NCI-H2227 treated with DMSO at 0.1 percent for 48 hours (cell line): ENCODE data around the gene SLPI.

Experiments used
- DNase-seq: peaks from one replicate; lab custom pipeline; 2025; lab: John Stamatoyannopoulos, UW

The SLPI gene

GRCh38 chr20:45269754-45270270 is 15.4 kb upstream of the SLPI start:
- no peak for DNase-seq

DNA sequence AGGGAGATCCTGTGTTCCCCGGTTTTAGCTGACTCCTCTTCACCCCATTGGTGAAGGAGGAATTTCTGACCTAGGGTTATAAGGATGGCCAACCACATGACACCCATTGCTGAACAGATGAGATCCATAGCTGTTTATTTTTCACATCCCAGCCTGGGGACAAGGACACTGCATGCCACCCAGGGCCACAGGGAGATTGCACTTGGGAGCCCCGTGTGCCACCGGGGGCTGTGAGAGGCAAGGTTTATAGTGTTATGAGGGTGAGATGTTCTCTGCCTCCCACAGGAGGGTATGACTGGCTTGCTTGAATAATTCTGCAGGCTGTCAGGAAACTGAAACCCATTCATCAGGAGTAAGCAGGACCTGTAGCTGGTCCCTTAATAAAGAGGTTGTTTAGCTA is 14.7 kb upstream of the SLPI start:
- no peak for DNase-seq

DNA sequence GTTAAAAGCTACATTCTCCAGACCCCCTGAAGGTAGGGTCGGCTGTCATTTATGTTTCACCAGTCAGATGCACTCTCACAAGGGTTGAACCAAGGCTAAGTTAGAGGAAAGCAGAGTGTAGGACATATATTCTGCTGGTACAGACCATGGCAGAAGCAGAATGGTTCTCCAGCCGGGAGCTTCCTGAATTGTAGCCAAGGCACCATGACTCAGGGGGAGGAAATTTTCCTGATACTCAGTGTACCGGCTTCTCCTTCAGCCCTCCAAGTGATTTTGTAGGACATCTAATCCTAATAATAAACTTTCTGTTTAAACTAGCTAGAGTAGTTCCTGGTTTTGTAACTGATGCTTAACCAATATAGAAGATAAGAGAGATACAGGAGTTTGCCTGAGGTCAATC is 14.2 kb upstream of the SLPI start:
- DNase-seq = no peak

GRCh38 chr20:45266977-45267376 is 12.6 kb upstream of the SLPI start:
- DNase-seq = no peak

DNA sequence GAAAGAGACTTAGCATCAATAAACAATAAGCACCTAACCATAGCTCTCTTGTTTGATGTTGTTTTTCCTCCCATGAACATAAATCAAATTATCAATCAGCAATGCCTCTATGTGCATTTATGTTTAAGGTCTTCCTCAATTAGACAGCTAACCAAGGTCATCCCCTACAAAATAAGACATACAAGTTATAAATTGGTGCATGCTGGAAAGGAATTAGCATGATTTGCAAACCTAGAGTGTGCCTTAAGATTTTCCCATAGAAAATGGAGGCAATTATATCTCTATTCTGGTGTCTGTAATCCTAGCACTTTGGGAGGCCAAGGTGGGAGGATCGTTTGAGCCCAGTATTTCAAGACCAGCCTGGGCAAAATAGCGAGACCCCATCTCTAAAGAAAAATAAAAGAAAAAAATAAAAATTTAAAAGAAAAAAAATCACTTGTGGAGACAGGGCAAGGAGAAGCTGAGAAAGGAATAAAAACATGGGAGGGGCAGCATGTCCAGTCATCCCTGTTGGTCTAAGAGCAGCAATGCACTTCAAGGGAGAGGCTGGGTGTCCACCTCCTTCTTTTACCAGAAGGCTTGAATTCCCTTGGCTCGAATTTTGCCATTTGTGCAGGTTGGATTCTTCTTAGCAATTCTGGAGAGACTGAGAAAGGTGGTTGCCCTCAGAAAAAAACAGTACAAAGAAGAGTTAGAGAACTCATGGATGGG is 9.3 kb upstream of the SLPI start:
- no peak for DNase-seq

DNA sequence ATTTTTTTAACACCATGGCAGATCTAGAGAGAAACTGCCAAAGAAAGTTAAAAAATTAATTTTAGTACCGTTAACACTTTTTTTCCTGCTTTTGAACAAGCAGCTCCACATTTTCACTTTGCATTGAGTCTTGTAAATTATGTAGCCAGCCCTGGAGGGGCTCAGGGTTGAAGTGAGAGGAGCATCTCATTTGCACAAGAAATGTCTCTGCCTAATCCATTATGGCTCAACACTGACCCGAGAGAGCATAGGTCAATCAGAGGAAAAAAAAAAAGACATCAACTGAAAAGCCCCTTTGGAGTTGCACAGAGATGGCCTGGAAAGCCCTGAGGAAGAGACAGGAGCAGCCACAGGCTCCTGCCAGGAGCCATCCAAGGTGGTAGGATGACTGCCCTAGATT is 4.3 kb upstream of the SLPI start:
- DNase-seq = no peak

DNA sequence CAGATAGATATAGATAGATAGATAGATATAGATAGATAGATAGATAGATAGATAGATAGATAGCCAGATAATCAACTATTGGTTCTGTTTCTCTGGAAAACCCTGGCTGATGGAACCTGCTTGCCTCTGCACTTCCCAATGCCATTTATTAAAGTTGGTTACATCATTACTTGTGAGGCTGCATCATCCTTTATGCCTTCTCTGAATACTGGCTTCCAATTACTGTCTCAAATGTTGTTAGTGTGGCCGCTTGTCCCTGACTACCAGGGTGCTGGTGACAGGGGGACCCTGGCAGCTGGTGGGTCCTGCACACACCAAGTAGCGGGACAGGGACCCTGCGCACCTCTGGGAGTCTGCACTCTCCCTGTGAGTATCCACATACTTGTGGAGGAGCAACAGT is 3.9 kb upstream of the SLPI start:
- DNase-seq = no peak

DNA sequence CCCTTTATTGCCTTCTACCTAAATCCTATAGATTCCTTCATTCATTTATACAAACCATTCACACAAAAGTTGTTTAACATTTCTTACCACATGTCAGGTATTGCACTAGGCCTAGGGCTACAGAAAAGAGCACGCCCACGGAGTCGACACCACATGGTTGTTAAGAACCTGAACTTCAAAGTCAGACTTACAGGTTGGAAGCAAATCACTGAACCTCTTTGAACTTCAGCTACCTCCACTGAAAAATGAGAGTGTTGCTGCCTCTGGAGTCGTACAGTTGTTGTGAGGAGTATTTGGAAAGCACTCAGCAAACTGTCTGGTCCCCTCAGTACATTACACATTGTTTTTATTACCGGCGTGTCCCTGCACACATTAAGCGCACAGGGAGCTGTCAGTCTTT is 3.3 kb upstream of the SLPI start:
- DNase-seq = no peak

- DNase-seq = no peak
These were observed 2.8 kb upstream of the SLPI start for GRCh38 chr20:45257161-45257560.

- DNase-seq = no peak
These were observed 1.1 kb downstream of the SLPI start for GRCh38 chr20:45253261-45253660.

DNA sequence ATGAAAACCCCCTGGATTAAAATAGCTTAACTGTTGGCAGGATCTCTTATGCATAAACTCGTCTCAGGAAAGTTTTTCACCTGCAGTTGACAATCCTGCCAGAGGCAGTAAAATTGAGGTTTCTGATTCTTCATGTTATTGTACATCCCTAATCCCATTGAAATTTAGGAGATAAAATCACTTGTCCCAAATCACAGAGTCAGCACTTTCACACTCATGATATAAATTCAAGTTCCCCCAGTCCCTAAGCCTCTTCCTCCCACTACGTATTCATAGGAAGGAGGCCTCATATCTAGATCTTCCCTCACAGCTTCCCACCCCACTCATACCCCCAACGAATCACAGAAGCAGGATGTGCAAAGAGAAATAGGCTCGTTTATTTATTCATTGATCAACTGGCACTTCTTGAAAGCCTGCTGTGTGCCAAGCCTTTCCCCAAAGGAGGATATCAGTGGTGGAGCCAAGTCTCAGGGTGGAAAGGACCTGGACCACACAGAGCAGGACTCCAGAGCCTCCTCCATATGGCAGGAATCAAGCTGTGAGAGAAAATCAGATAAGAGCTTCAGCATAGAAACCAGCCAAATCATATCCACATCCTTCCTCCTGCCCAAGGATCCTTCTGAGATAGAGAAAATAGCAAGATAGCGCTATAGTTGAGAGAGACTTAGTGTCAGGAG is 2.3 kb downstream of the SLPI start:
- DNase-seq = no peak

DNA sequence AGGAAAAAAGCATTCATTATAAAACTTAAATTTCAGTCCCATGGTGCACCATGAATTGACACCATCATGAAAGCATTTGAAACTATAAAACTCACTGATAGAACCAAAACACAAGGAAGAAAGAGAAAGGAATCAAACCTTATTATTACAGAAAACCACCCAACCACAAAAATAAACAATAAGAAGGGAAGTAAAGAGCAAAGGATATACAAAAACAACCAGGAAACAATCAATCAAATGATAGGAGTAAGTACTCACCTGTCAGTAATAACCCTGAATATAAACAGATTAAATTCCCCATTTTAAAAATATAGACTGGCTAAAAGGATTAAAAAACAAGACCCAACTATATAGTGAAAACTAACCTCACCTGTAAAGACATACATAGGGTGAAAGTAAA is 5.8 kb downstream of the SLPI start:
- no peak for DNase-seq

- no peak for DNase-seq
These were observed 6.5 kb downstream of the SLPI start for GRCh38 chr20:45247865-45248264.

DNA sequence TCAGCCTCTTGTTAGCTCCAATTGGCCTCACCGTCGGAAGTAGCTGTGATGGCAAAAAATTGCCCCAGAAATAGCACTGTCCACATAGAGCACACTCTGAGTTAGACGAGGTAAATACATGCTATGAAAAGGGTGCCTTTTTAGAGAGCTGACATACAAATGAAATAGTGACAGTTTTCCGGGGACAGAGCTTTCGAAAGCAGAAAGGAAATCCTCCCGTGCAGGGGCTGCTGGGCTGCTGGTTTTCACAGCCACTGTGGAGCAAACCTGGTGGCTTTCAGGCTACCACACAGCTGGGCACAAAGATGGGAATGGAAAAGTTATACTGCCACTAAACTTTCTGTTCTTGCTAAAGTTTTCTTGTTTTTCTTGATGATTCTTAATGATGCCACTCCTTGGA is 8.3 kb downstream of the SLPI start:
- no peak for DNase-seq

DNA sequence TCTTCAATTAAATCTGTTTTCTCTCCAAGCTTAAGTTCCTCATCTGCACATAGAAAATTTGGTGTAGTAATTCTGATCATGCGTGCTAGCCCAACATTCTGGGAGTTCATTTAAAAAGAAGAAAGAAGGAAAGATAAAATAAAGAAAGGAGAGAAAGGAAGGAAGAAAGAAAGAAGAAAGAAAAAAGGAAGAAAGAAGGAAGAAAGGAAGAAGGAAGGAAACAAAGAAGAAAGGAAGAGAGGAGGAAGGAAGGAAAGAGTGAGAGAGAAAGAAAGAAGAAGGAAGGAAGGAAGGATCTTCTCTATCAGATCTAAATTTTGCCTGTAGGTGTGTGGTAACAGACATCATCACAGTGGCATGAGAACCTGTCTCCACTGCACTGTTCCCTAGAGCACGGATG is 16.2 kb downstream of the SLPI start:
- no peak for DNase-seq

DNA sequence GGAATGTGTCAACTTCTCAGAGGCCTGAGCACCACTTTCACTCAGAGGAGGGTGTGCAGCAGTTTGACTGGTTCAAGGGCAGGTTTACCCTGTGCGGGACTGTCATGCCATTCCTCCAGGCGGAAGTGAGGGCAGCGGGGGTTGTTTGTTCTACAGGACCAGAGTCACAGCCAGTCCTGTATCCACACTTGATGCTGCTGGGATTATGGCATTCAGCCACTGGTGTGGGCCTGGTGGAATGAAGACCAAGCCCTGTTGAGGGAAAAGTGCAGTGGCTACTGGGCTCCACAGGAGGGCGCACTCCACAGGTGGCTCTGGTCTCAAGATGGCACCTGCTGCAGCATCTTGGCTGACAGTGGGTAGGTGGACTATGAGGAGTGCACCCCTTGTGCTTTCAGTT is 18.4 kb downstream of the SLPI start:
- no peak for DNase-seq

DNA sequence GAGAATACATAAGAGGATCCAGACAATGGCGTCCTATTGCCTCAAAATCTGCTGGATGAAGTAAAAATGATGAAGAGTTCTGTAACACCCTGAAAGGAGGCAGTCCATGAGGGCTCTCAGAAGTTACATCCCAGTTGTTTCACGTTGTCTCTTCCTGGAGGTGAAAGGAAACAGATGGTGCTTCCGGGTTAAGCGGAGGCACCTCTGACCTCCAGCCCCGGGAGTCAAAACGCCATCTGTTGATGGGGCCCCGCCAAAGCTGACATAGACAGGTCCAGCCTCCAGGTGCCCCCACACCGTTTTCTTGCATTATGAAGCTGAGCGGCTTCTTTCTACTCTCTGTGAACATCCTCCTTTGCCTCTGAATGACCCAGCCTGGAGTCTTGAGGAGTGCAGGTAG is 23.7 kb downstream of the SLPI start:
- no peak for DNase-seq

DNA sequence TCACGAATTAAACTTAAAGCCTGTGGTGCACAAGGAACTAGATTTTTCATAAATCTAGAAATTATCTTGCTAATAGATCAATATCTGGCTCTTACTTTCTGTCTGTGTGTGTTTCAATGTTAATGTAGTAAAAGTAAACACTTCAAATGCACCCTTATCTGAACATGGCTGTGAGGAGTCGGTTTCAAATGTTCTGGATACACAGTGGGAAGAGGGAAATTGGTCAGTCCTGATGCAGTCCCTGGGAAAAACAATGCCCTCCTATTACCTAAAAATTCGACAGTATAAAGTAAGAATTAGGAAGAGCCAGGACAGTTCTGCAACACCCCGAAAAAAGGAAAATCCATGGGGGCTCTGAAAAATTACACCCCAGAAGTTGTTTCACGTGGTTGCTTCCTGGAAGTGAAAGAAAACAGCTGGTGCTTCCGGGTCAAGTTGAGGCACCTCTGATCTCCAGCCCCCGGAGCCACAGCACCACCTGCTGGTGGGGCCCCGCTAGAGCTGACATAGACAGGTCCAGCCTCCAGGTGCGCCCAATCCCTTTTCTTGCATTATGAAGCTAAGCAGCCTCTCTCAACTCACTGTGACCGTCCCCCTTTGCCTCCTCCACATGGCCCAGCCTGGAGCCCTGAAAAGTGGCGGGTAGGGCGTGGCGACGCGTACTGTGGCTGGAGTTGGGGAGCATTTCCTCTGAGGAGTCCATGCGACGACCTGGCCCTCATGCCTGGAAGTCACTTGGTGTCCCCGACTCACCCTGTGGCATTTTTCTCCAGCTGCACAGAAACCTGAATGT is 24.9 kb downstream of the SLPI start:
- DNase-seq = no peak

- DNase-seq = no peak
These were observed 28.1 kb downstream of the SLPI start for GRCh38 chr20:45226287-45226686.

DNA sequence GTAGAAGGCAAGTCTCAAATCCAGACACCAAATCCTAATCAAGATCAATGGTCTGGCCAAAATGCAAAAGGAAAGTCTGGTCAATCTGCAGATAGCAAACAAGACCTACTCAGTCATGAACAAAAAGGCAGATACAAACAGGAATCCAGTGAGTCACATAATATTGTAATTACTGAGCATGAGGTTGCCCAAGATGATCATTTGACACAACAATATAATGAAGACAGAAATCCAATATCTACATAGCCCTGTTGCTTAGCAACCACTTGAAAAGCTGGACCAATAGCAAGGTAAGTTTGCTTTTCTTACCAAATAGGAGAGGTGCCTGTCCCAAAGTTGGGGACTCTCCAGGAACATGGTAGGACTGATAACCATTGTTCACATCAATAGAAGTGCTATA is 31.2 kb downstream of the SLPI start:
- DNase-seq = no peak

GRCh38 chr20:45221076-45221475 is 33.3 kb downstream of the SLPI start, which contains the start of gene SEMG2:
Gene SEMG2, plus strand, starts transcription at chr20:45221373. Its CDS starts 17 bp downstream, at chr20:45221390.
- DNase-seq = no peak

DNA sequence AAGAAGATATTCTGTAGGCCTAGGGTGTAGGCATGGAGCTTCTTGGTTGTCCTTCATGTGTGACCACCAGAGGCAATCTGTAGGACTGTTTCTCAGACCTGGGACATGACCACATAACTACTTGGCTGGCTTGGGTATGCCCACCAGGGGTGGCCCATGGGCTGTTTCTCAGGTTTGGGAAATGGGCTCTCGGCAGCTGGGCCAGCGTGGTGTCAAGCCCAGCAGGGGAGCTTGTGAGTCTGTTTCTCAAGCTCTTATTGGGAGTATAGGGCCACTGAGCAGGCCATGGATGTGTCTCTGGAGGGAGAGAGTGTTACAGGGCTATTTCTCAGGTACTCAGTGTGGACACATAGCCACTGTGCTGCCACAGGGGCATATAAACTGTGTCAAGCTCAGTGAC is 35.7 kb downstream of the SLPI start:
- DNase-seq = no peak

- DNase-seq = no peak
These were observed 36.2 kb downstream of the SLPI start for GRCh38 chr20:45218124-45218523.
